Neural cell (in vitro differentiated cells): Measurements from ENCODE around the gene EXOC4. TPM values are rescaled to one million over a fixed set of nuclear protein-coding genes. Genes with fewer than 3 reads are reported as not detected.

Experiments
- H2AFZ ChIP-seq: fragments of 200-600, 300-800 bp; sonication (generic), shearing (Covaris generic); 2 replicates; pipeline ENCODE4 v1.6.0; 2014; ENCODE audit warnings: low read depth, mild to moderate bottlenecking, antibody characterized with exemption, low read length, moderate library complexity
- H3F3A ChIP-seq: fragments of 200-600 bp; shearing (Covaris generic); 2 replicates; pipeline ENCODE4 v1.6.1; 2016; ENCODE audit warnings: mild to moderate bottlenecking, moderate library complexity, mixed read lengths, antibody characterized with exemption, low read length; ENCODE audit not compliant: insufficient read depth, poor library complexity, severe bottlenecking
- H3K27ac ChIP-seq: fragments of 200-600, 300-800 bp; sonication (generic), shearing (Covaris generic); 2 replicates; pipeline ENCODE4 v1.5.1; 2014; ENCODE audit warnings: mild to moderate bottlenecking, low read length, moderate library complexity
- H3K27me3 ChIP-seq: fragments of 300-800, 200-600 bp; sonication (generic), shearing (Covaris generic); 2 replicates; pipeline ENCODE4 v1.6.0; 2014; ENCODE audit warnings: mild to moderate bottlenecking, low read depth, low read length, moderate library complexity; ENCODE audit not compliant: insufficient read depth
- H3K36me3 ChIP-seq: fragments of 300-800, 200-600 bp; sonication (generic), shearing (Covaris generic); 2 replicates; pipeline ENCODE4 v1.5.1; 2014; ENCODE audit warnings: mild to moderate bottlenecking, antibody characterized with exemption, low read length, moderate library complexity; ENCODE audit not compliant: insufficient read depth
- H3K4me2 ChIP-seq: fragments of 300-800, 200-600 bp; sonication (generic), shearing (Covaris generic); 2 replicates; pipeline ENCODE4 v1.6.0; 2014; ENCODE audit warnings: mild to moderate bottlenecking, low read length
- H3K4me3 ChIP-seq: fragments of 300-800, 200-600 bp; sonication (generic), shearing (Covaris generic); 2 replicates; pipeline ENCODE4 v1.5.1; 2014; ENCODE audit warnings: mild to moderate bottlenecking, low read length, moderate library complexity
- H3K79me2 ChIP-seq: fragments of 200-600 bp; shearing (Covaris generic); replicated peaks from 2 replicates; pipeline ENCODE4 v1.6.0; 2014; ENCODE audit warnings: mild to moderate bottlenecking, low read length, moderate library complexity; ENCODE audit not compliant: insufficient read depth
- H3K9ac ChIP-seq: fragments of 300-800, 200-600 bp; sonication (generic), shearing (Covaris generic); 2 replicates; pipeline ENCODE4 v1.6.1; 2016; ENCODE audit warnings: mild to moderate bottlenecking, low read length, mixed read lengths
- H3K9me2 ChIP-seq: fragments of 200-600 bp; shearing (Covaris generic); 2 replicates; pipeline ENCODE4 v1.6.1; 2016; ENCODE audit warnings: mild to moderate bottlenecking, low read length, mixed read lengths; ENCODE audit not compliant: insufficient read depth
- H3K9me3 ChIP-seq: fragments of 200-600, 300-800 bp; sonication (generic), shearing (Covaris generic); 2 replicates; pipeline ENCODE4 v1.6.1; 2016; ENCODE audit warnings: mild to moderate bottlenecking, mixed run types, low read length, moderate library complexity, mixed read lengths
- H4K20me1 ChIP-seq: fragments of 200-600 bp; shearing (Covaris generic); 2 replicates; pipeline ENCODE4 v1.6.1; 2016; ENCODE audit warnings: mild to moderate bottlenecking, mixed run types; ENCODE audit not compliant: insufficient read depth
- EP300 ChIP-seq: fragments of 450-650 bp; conservative IDR thresholded peaks from 2 replicates; pipeline ENCODE4 v1.6.1; 2014; ENCODE audit warnings: antibody characterized with exemption, mild to moderate bottlenecking, moderate library complexity; ENCODE audit not compliant: poor library complexity, severe bottlenecking
- EZH2 ChIP-seq: fragments of 200-600, 300-800 bp; shearing (Covaris generic), sonication (generic); IDR thresholded peaks from 2 replicates; pipeline ENCODE4 v1.6.1; 2014; ENCODE audit warnings: antibody characterized with exemption, low read length, borderline replicate concordance, mild to moderate bottlenecking; ENCODE audit not compliant: insufficient read depth, poor library complexity, severe bottlenecking
- MXI1 ChIP-seq: fragments of 450-650 bp; conservative IDR thresholded peaks from 2 replicates; pipeline ENCODE4 v1.6.1; 2014; ENCODE audit warnings: antibody characterized with exemption, mild to moderate bottlenecking; ENCODE audit not compliant: poor library complexity, severe bottlenecking
- POLR2AphosphoS5 ChIP-seq: IDR thresholded peaks from 2 replicates; pipeline ENCODE4 v1.6.1; 2012
- RAD21 ChIP-seq: fragments of 450-650 bp; conservative IDR thresholded peaks from 2 replicates; pipeline ENCODE4 v1.6.1; 2014; ENCODE audit warnings: antibody characterized with exemption, mild to moderate bottlenecking, moderate library complexity
- SMC3 ChIP-seq: fragments of 450-650 bp; conservative IDR thresholded peaks from 2 replicates; pipeline ENCODE4 v1.6.1; 2014; ENCODE audit warnings: antibody characterized with exemption, mild to moderate bottlenecking, moderate library complexity; ENCODE audit not compliant: poor library complexity
- TAF1 ChIP-seq: IDR thresholded peaks from 2 replicates; pipeline ENCODE4 v1.6.1; 2012; ENCODE audit warnings: low read depth
- polyA plus RNA-seq: library from polyadenylated mRNA; depleted of rRNA; stranded (reverse); fragments of >200 nt; gene quantifications from 2 replicates; pipeline ENCODE4 v1.2.3, GENCODE V29; 2014
- TF ChIP-seq, protein P1 (sequence below): IDR thresholded peaks from 2 replicates; pipeline ENCODE4 v1.6.1; 2012; ENCODE audit warnings: borderline replicate concordance
- TF ChIP-seq, protein P2 (sequence below): fragments of 450-650 bp; IDR thresholded peaks from 2 replicates; pipeline ENCODE4 v1.5.1; 2014; ENCODE audit warnings: antibody characterized with exemption, mild to moderate bottlenecking, moderate library complexity; ENCODE audit not compliant: poor library complexity, severe bottlenecking

The EXOC4 gene
- polyA plus RNA-seq, 1 donor from 2014 or later, result 36.5 TPM

DNA sequence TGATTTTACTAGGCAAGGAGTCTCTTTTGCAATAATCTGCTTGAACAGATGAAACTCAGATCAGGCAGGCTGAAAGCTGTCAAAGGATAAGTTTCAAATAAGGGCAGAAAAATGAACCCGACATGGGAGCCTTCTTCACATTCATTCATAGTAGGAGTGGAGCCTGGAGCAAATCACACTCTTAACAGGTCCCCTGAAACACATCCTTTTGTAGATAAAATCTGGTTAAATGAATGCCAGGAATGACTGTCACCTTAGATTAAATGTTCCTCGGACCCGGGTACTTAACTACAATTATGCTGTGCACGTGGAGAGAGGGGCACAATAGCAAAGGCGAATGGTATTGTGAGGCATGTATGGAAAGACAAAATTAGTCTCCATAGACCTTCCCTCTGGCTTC is 529.6 kb downstream of the EXOC4 start:
- Histone ChIP-seq H3K9me2 (no peaks in the 10 kb centered on the region), H3K4me3 (no peak overlapping the region), H3K9me3 (no peaks in the 10 kb centered on the region), H3K9ac (no peak overlapping the region), H2AFZ (no peak overlapping the region), H3K79me2 (no peaks in the 10 kb centered on the region), H3K4me2 (no peak overlapping the region), H3F3A (no peaks in the 10 kb centered on the region), H3K27me3 (no peaks in the 10 kb centered on the region), H3K27ac (no peak overlapping the region), H3K36me3 (no peaks in the 10 kb centered on the region), H4K20me1 (no peaks in the 10 kb centered on the region)
- TF ChIP-seq EZH2, result no peak
- no peak for TF ChIP-seq MXI1
- TF ChIP-seq SMC3, result no peak
- TF ChIP-seq, protein P1, sequence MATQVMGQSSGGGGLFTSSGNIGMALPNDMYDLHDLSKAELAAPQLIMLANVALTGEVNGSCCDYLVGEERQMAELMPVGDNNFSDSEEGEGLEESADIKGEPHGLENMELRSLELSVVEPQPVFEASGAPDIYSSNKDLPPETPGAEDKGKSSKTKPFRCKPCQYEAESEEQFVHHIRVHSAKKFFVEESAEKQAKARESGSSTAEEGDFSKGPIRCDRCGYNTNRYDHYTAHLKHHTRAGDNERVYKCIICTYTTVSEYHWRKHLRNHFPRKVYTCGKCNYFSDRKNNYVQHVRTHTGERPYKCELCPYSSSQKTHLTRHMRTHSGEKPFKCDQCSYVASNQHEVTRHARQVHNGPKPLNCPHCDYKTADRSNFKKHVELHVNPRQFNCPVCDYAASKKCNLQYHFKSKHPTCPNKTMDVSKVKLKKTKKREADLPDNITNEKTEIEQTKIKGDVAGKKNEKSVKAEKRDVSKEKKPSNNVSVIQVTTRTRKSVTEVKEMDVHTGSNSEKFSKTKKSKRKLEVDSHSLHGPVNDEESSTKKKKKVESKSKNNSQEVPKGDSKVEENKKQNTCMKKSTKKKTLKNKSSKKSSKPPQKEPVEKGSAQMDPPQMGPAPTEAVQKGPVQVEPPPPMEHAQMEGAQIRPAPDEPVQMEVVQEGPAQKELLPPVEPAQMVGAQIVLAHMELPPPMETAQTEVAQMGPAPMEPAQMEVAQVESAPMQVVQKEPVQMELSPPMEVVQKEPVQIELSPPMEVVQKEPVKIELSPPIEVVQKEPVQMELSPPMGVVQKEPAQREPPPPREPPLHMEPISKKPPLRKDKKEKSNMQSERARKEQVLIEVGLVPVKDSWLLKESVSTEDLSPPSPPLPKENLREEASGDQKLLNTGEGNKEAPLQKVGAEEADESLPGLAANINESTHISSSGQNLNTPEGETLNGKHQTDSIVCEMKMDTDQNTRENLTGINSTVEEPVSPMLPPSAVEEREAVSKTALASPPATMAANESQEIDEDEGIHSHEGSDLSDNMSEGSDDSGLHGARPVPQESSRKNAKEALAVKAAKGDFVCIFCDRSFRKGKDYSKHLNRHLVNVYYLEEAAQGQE, result no peak
- TF ChIP-seq, protein P2, sequence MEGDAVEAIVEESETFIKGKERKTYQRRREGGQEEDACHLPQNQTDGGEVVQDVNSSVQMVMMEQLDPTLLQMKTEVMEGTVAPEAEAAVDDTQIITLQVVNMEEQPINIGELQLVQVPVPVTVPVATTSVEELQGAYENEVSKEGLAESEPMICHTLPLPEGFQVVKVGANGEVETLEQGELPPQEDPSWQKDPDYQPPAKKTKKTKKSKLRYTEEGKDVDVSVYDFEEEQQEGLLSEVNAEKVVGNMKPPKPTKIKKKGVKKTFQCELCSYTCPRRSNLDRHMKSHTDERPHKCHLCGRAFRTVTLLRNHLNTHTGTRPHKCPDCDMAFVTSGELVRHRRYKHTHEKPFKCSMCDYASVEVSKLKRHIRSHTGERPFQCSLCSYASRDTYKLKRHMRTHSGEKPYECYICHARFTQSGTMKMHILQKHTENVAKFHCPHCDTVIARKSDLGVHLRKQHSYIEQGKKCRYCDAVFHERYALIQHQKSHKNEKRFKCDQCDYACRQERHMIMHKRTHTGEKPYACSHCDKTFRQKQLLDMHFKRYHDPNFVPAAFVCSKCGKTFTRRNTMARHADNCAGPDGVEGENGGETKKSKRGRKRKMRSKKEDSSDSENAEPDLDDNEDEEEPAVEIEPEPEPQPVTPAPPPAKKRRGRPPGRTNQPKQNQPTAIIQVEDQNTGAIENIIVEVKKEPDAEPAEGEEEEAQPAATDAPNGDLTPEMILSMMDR, result no peak
- TF ChIP-seq TAF1, result no peak
- no peak for TF ChIP-seq POLR2AphosphoS5
- no peak for TF ChIP-seq RAD21

GRCh38 chr7:133783276-133783675 is 530.4 kb downstream of the EXOC4 start:
- Histone ChIP-seq H3F3A (no peaks in the 10 kb centered on the region), H3K79me2 (no peaks in the 10 kb centered on the region), H3K36me3 (no peaks in the 10 kb centered on the region), H3K4me3 (no peak overlapping the region), H4K20me1 (no peaks in the 10 kb centered on the region), H3K27ac (no peak overlapping the region), H3K9me3 (no peaks in the 10 kb centered on the region), H3K9me2 (no peaks in the 10 kb centered on the region), H2AFZ (no peak overlapping the region), H3K9ac (no peak overlapping the region), H3K4me2 (no peak overlapping the region), H3K27me3 (no peaks in the 10 kb centered on the region)
- TF ChIP-seq RAD21, result no peak
- no peak for TF ChIP-seq TAF1
- TF ChIP-seq POLR2AphosphoS5, result no peak
- TF ChIP-seq, protein P1, result no peak
- no peak for TF ChIP-seq EZH2
- no peak for TF ChIP-seq SMC3
- TF ChIP-seq, protein P2, result no peak
- no peak for TF ChIP-seq MXI1
- no peak for TF ChIP-seq EP300
